Adrenal gland (tissue), 12 donors: ENCODE data around the gene NABP1. TPM values are rescaled to one million over a fixed set of nuclear protein-coding genes. Genes with fewer than 3 reads are reported as not detected.

Experiments
- DNase-seq, 7 donors: peaks; one replicate each; pipeline ENCODE4 v3.0.0-alpha.2; 2019 to 2020
- H3K27ac ChIP-seq, 5 donors: fragments of 200-600 bp; sonication (generic) in 4 of 5; 1 replicate in 3 of 5; 2 replicates in 2 of 5; pipeline versions ENCODE4 v1.5.1 to v1.8.0; 2016 to 2020; ENCODE audit warnings: mild to moderate bottlenecking in 1 of 5
- H3K27me3 ChIP-seq: fragments of 200-600 bp; 2 replicates; pipeline ENCODE4 v1.8.0; 2021
- H3K36me3 ChIP-seq, 2 donors: fragments of 200-600 bp; replicated peaks in 1 of 2; 1 replicate in 1 of 2; 2 replicates in 1 of 2; pipeline versions ENCODE4 v1.5.1 to v1.8.0; 2018 to 2022
- H3K4me1 ChIP-seq, 2 donors: fragments of 200-600 bp; replicated peaks in 1 of 2; 1 replicate in 1 of 2; 2 replicates in 1 of 2; pipeline versions ENCODE4 v1.5.1 to v1.8.0; 2018 to 2021
- H3K4me3 ChIP-seq, 4 donors: fragments of 200-600 bp; sonication (generic) in 3 of 4; one replicate each; pipeline ENCODE4 v1.5.1; 2016 to 2018
- H3K9me3 ChIP-seq, 3 donors: fragments of 200-600 bp; sonication (generic) in 1 of 3; replicated peaks in 1 of 3; 1 replicate in 2 of 3; 2 replicates in 1 of 3; pipeline versions ENCODE4 v1.5.1 to v1.8.0; 2016 to 2021
- CTCF ChIP-seq, 6 experiments: fragments of 450-650 bp in 4 of 6; fragments of 200-600 bp in 2 of 6; sonication (generic) in 1 of 6; IDR thresholded peaks; 1 replicate in 5 of 6; 2 replicates in 1 of 6; pipeline versions ENCODE4 v1.5.1 to v1.8.0; 2016 to 2021; ENCODE audit warnings: antibody characterized with exemption in 6 of 6, mild to moderate bottlenecking in 2 of 6, moderate library complexity in 1 of 6
- POLR2A ChIP-seq, 2 donors: fragments of 450-650 bp; IDR thresholded peaks; one replicate each; pipeline ENCODE4 v1.6.1; 2017; ENCODE audit warnings: antibody characterized with exemption in 2 of 2, mild to moderate bottlenecking in 2 of 2, moderate library complexity in 1 of 2
- WGBS, 4 donors: extraction: QIAGEN DNeasy Blood & Tissue Kit in 2 of 4; methylation state at CpG; one replicate each; pipeline versions ENCODE4 v1.1.5 to v1.1.7; 2013 to 2017; 5-methylcytosine and 5-hydroxymethylcytosine counted together
- intact Hi-C, 2 donors: fragments of 100-400 bp; cut with DNase I; formaldehyde crosslinking; loops; one replicate each; pipeline versions ENCODE4 v1.14.1 to v1.15.0; 2022 to 2023
- polyA plus RNA-seq, 3 donors: library from polyadenylated mRNA; stranded (reverse); fragments of 200-250 nt in 2 of 3; fragments of 350-450 nt in 1 of 3; fragmentation: Illumina TruSeq in 1 of 3; extraction: RNeasy Lipid Tissue Mini Kit (QIAGEN cat#74804) in 1 of 3; gene quantifications; one replicate each; pipeline ENCODE4 v1.2.3, GENCODE V29; 2013 to 2014
- total RNA-seq, 9 donors: library from RNA; depleted of rRNA in 4 of 9; stranded (reverse); fragments of >200 nt in 4 of 9; fragments of 120-200 nt in 1 of 9; fragmentation: NEBNext Ultra II Directional in 1 of 9; extraction: Animal tissue kit (Norgen Biotek cat#: 25700) in 1 of 9; gene quantifications; one replicate each; pipeline versions ENCODE4 v1.1.0 to v1.2.4, GENCODE V29; 2013 to 2023
- donor health status: healthy with polysubstance abuse.
- donor health status: Bipolar disorder and iron deficiency.
- donor health status: DM: yes; HTN: yes; CAD: no.
- donor health status: DM: no; HTN: no; CAD: no.
- donor health status: DM: no; HTN: no; CAD: no.
- donor health status: DM: yes; HTN: yes; CAD: no.

Gene NABP1
- total and polyA plus RNA-seq, 12 donors: 2.5 to 39.9 (median 14.9) TPM

- 55 to 67% (median 62%) methylated on average over 2 of the region's 2 CpGs for WGBS, 4 donors
Measured at GRCh38 chr2:191693166-191693565, 15.2 kb downstream of the NABP1 start.

GRCh38 chr2:191693778-191694177 is 15.8 kb downstream of the NABP1 start:
- no peak for DNase-seq
- Histone ChIP-seq H3K27ac (no peak overlapping the region), H3K9me3 (no peaks in the 10 kb centered on the region), H3K4me3 (no peak overlapping the region), H3K36me3 (no peaks in the 10 kb centered on the region), H3K27me3 (no peaks in the 10 kb centered on the region), H3K4me1 (peaks cover 0 to 10% of the 10 kb centered on the region in 2 donors)
- intact Hi-C loops: loop anchor here in 1 of 2 donors (5.0 kb wide), 1 partner anchor 126 kb away; no protein-coding TSS in a partner anchor
- TF ChIP-seq POLR2A (IDR thresholded peaks at IDR 0.05): no peak
- TF ChIP-seq CTCF (IDR thresholded peaks at IDR 0.05): no peak
- 82 to 94% (median 92%) methylated on average over 1 of the region's 1 CpG for WGBS, 4 donors

More at GRCh38 chr2:191693166-191693565, 15.2 kb downstream of the NABP1 start:
- Histone ChIP-seq H3K9me3 (no peaks in the 10 kb centered on the region), H3K4me1 (peaks cover 0 to 10% of the 10 kb centered on the region in 2 donors), H3K27me3 (no peaks in the 10 kb centered on the region), H3K27ac (no peak overlapping the region), H3K36me3 (peaks cover 0 to 4% of the 10 kb centered on the region in 2 donors), H3K4me3 (no peak overlapping the region)
- TF ChIP-seq CTCF (IDR thresholded peaks at IDR 0.05): no peak
- TF ChIP-seq POLR2A (IDR thresholded peaks at IDR 0.05): no peak
- intact Hi-C loops: loop anchor here in 1 of 2 donors (5.0 kb wide), 1 partner anchor 126 kb away; no protein-coding TSS in a partner anchor
- DNase-seq: no peak

GRCh38 chr2:191696001-191696400 is 18.1 kb downstream of the NABP1 start:
- Histone ChIP-seq H3K36me3 (no peaks in the 10 kb centered on the region), H3K27me3 (no peaks in the 10 kb centered on the region), H3K27ac (no peak overlapping the region), H3K4me3 (no peak overlapping the region), H3K9me3 (no peaks in the 10 kb centered on the region), H3K4me1 (peaks cover 0 to 5% of the 10 kb centered on the region in 2 donors)
- intact Hi-C loops: no loop called here
- TF ChIP-seq CTCF (IDR thresholded peaks at IDR 0.05) (no peak), POLR2A (IDR thresholded peaks at IDR 0.05) (no peak)
- peak; percentile 69 to 88 (median 80) for DNase-seq

- H3K36me3 ChIP-seq: no peaks in the 10 kb centered on the region
- DNase-seq: no peak
- H3K4me3 ChIP-seq: no peak overlapping the region
- intact Hi-C loops: no loop called here
- H3K9me3 ChIP-seq: no peaks in the 10 kb centered on the region
- TF ChIP-seq CTCF (IDR thresholded peaks at IDR 0.05) (no peak), POLR2A (IDR thresholded peaks at IDR 0.05) (no peak)
- H3K27ac ChIP-seq: no peak overlapping the region
- no peaks in the 10 kb centered on the region for H3K4me1 ChIP-seq
- H3K27me3 ChIP-seq: no peaks in the 10 kb centered on the region
Measured at GRCh38 chr2:191696966-191697365, 19.0 kb downstream of the NABP1 start.
